ENCODE results near the gene NPAS3.

GRCh38 chr14:32985866-32986265, 47.2 kb downstream of the NPAS3 start:
- no peak for TF ChIP-seq CTCF (IDR thresholded peaks at IDR 0.05)
- no peak for TF ChIP-seq POLR2A (IDR thresholded peaks at IDR 0.05)
